Ishikawa (cell line): Measurements from ENCODE around the gene RANBP17.

Source experiments
- CEBPB ChIP-seq: IDR thresholded peaks from 2 replicates; pipeline ENCODE4 v1.6.1; 2012
- RAD21 ChIP-seq: IDR thresholded peaks from 2 replicates; pipeline ENCODE4 v1.6.1; 2012; ENCODE audit warnings: low read depth
- REST ChIP-seq: IDR thresholded peaks from 2 replicates; pipeline ENCODE4 v1.6.1; 2012; ENCODE audit warnings: low read depth, mild to moderate bottlenecking

- TF ChIP-seq REST (no peak), CEBPB (no peak), RAD21 (no peak)
Measured at GRCh38 chr5:171158581-171158980, 296.8 kb downstream of the RANBP17 start.
